SK-N-SH (cell line): ENCODE data around the gene LONRF2. TPM values are rescaled to one million over a fixed set of nuclear protein-coding genes. Genes with fewer than 3 reads are reported as not detected.

Experiments used
- CTCF ChIA-PET: fragments of 300-600, 350-600 bp; formaldehyde crosslinking; extraction: SDS; loops from one replicate; lab custom pipeline; 2021; lab: Yijun Ruan, JAX
- POLR2A ChIA-PET: fragments of 350-600 bp; sonication (Branson Sonifier 250); formaldehyde crosslinking; extraction: SDS; loops from one replicate; lab custom pipeline; 2020; ENCODE audit warnings: antibody characterized with exemption, inconsistent platforms; lab: Yijun Ruan, JAX
- DNase-seq: peaks from one replicate; pipeline ENCODE4 v3.0.0; 2012
- H2AFZ ChIP-seq: fragments of 200-600 bp; sonication (generic); 2 replicates; pipeline ENCODE4 v1.8.1; 2016; ENCODE audit warnings: antibody characterized with exemption, mild to moderate bottlenecking, low read depth
- H3F3A ChIP-seq: fragments of 200-600 bp; sonication (generic); replicated peaks from 2 replicates; pipeline ENCODE3; 2016; ENCODE audit warnings: antibody characterized with exemption, mild to moderate bottlenecking; ENCODE audit not compliant: insufficient read depth
- H3K27ac ChIP-seq, 2 experiments: fragments of 200-500 bp in 1 of 2; fragments of 200-600 bp in 1 of 2; sonication (Bioruptor generic) in 1 of 2; sonication (generic), shearing (Covaris generic) in 1 of 2; 2 replicates each; pipeline versions ENCODE4 v1.5.1 to v1.6.1; 2014 to 2016; ENCODE audit warnings: low read depth in 2 of 2, inconsistent platforms in 1 of 2, low read length in 1 of 2, mild to moderate bottlenecking in 1 of 2, mixed read lengths in 1 of 2
- H3K27me3 ChIP-seq: fragments of 200-600 bp; sonication (generic), shearing (Covaris generic); 2 replicates; pipeline ENCODE4 v1.6.1; 2016; ENCODE audit warnings: mixed run types; ENCODE audit not compliant: insufficient read depth
- H3K36me3 ChIP-seq, 2 experiments: fragments of 200-500 bp in 1 of 2; fragments of 200-600 bp in 1 of 2; sonication (Bioruptor generic) in 1 of 2; sonication (generic) in 1 of 2; replicated peaks in 1 of 2; 2 replicates each; pipeline versions ENCODE3 to v1.5.1; 2014 to 2016; ENCODE audit warnings: low read length in 1 of 2, mild to moderate bottlenecking in 1 of 2; ENCODE audit not compliant: insufficient read depth in 2 of 2, control insufficient read depth in 1 of 2
- H3K4me1 ChIP-seq, 2 experiments: fragments of 200-500 bp in 1 of 2; fragments of 200-600 bp in 1 of 2; sonication (Bioruptor generic) in 1 of 2; sonication (generic), shearing (Covaris generic) in 1 of 2; 2 replicates each; pipeline versions ENCODE4 v1.5.1 to v1.6.1; 2014 to 2016; ENCODE audit warnings: low read depth in 1 of 2, low read length in 1 of 2, mixed run types in 1 of 2; ENCODE audit not compliant: insufficient read depth in 2 of 2, control insufficient read depth in 1 of 2
- H3K4me2 ChIP-seq: fragments of 200-600 bp; sonication (generic), shearing (Covaris generic); 2 replicates; pipeline ENCODE4 v1.6.1; 2017; ENCODE audit warnings: mixed run types
- H3K4me3 ChIP-seq, 2 experiments: fragments of 200-500 bp in 1 of 2; fragments of 200-600 bp in 1 of 2; sonication (Bioruptor generic) in 1 of 2; sonication (generic), shearing (Covaris generic) in 1 of 2; 2 replicates each; pipeline versions ENCODE4 v1.5.1 to v1.8.1; 2014 to 2016; ENCODE audit warnings: low read depth in 2 of 2, inconsistent platforms in 1 of 2, low read length in 1 of 2, mild to moderate bottlenecking in 1 of 2, mixed read lengths in 1 of 2, moderate library complexity in 1 of 2
- H3K79me2 ChIP-seq: fragments of 200-600 bp; sonication (generic); 2 replicates; pipeline ENCODE4 v1.8.1; 2017; ENCODE audit warnings: mild to moderate bottlenecking; ENCODE audit not compliant: insufficient read depth
- H3K9ac ChIP-seq: fragments of 200-600 bp; sonication (generic); 2 replicates; pipeline ENCODE4 v1.6.1; 2017; ENCODE audit warnings: mixed run types
- H3K9me2 ChIP-seq: fragments of 200-600 bp; sonication (generic); 2 replicates; pipeline ENCODE4 v1.6.1; 2017; ENCODE audit warnings: mixed run types
- H3K9me3 ChIP-seq: fragments of 200-600 bp; sonication (generic); 2 replicates; pipeline ENCODE4 v1.6.1; 2017; ENCODE audit warnings: mixed run types, mild to moderate bottlenecking, moderate library complexity
- H4K20me1 ChIP-seq: fragments of 200-600 bp; sonication (generic); 2 replicates; pipeline ENCODE4 v1.6.1; 2017; ENCODE audit warnings: mild to moderate bottlenecking, mixed run types; ENCODE audit not compliant: insufficient read depth
- CHD2 ChIP-seq: fragments of 150-350 bp; IDR thresholded peaks from 2 replicates; pipeline ENCODE4 v1.6.1; 2018; ENCODE audit warnings: low read length; ENCODE audit not compliant: partially characterized antibody
- ELF1 ChIP-seq: IDR thresholded peaks from 2 replicates; pipeline ENCODE4 v1.4.0; 2012
- FOXJ3 ChIP-seq: sonication (generic); formaldehyde crosslinking; IDR thresholded peaks from 2 replicates; pipeline ENCODE4 v1.5.1; 2020; ENCODE audit warnings: mild to moderate bottlenecking, missing genetic modification reagents
- FOXM1 ChIP-seq: IDR thresholded peaks from 2 replicates; pipeline ENCODE4 v1.4.0; 2012; ENCODE audit warnings: low read depth, mild to moderate bottlenecking
- GATA2 ChIP-seq: sonication (generic); formaldehyde crosslinking; IDR thresholded peaks from 2 replicates; pipeline ENCODE4 v1.5.0; 2020; ENCODE audit warnings: mild to moderate bottlenecking, missing genetic modification reagents
- MAX ChIP-seq: IDR thresholded peaks from 2 replicates; pipeline ENCODE4 v1.4.0; 2012; ENCODE audit warnings: low read depth
- MEF2A ChIP-seq: IDR thresholded peaks from 2 replicates; pipeline ENCODE4 v1.4.0; 2012; ENCODE audit warnings: low read depth, borderline replicate concordance
- MXI1 ChIP-seq: IDR thresholded peaks from 2 replicates; pipeline ENCODE4 v1.6.1; 2012; ENCODE audit warnings: mild to moderate bottlenecking, low read depth, low read length, improper control_type of control experiment
- NRF1 ChIP-seq: IDR thresholded peaks from 2 replicates; pipeline ENCODE4 v1.6.1; 2012; ENCODE audit warnings: low read depth, mild to moderate bottlenecking, low read length
- POLR2AphosphoS5 ChIP-seq: IDR thresholded peaks from 2 replicates; pipeline ENCODE4 v1.6.1; 2012; ENCODE audit warnings: low read depth, low read length
- RCOR1 ChIP-seq: fragments of 150-350 bp; IDR thresholded peaks from 2 replicates; pipeline ENCODE4 v1.6.1; 2017; ENCODE audit warnings: antibody characterized with exemption, low read length
- RFX5 ChIP-seq: IDR thresholded peaks from 2 replicates; pipeline ENCODE4 v1.6.1; 2012; ENCODE audit warnings: mild to moderate bottlenecking, improper control_type of control experiment, low read length
- RXRA ChIP-seq: IDR thresholded peaks from 2 replicates; pipeline ENCODE4 v1.4.0; 2012; ENCODE audit warnings: low read depth, mild to moderate bottlenecking, borderline replicate concordance
- SMC3 ChIP-seq: IDR thresholded peaks from 2 replicates; pipeline ENCODE4 v1.6.1; 2012; ENCODE audit warnings: low read depth, low read length, improper control_type of control experiment
- TAF1 ChIP-seq: IDR thresholded peaks from 2 replicates; pipeline ENCODE4 v1.6.1; 2012; ENCODE audit warnings: low read depth, mild to moderate bottlenecking, low read length, moderate library complexity, borderline replicate concordance
- USF1 ChIP-seq: IDR thresholded peaks from 2 replicates; pipeline ENCODE4 v1.4.0; 2012; ENCODE audit warnings: low read depth, borderline replicate concordance
- USF2 ChIP-seq: fragments of 150-350 bp; IDR thresholded peaks from 2 replicates; pipeline ENCODE4 v1.6.1; 2017; ENCODE audit warnings: antibody characterized with exemption, low read length, low read depth, borderline replicate concordance
- YY1 ChIP-seq: IDR thresholded peaks from 2 replicates; pipeline ENCODE4 v1.4.0; 2012; ENCODE audit warnings: low read depth, mild to moderate bottlenecking
- WGBS: methylation state at CpG from one replicate; pipeline ENCODE4 v1.1.6; 2017; ENCODE audit warnings: low lambda C conversion rate; 5-methylcytosine and 5-hydroxymethylcytosine counted together
- polyA plus RNA-seq, 3 experiments: library from polyadenylated mRNA; depleted of rRNA; stranded (reverse); fragments of >200 nt; gene quantifications; 2 replicates each; pipeline ENCODE4 v1.2.3, GENCODE V29; 2012
- TF ChIP-seq, protein P1 (sequence below): IDR thresholded peaks from 2 replicates; pipeline ENCODE4 v1.4.0; 2012; ENCODE audit warnings: low read depth, borderline replicate concordance

Gene LONRF2
- polyA plus RNA-seq, 1 of the 3 experiments (the other 2 are of a cell fraction): 2.0 TPM

DNA sequence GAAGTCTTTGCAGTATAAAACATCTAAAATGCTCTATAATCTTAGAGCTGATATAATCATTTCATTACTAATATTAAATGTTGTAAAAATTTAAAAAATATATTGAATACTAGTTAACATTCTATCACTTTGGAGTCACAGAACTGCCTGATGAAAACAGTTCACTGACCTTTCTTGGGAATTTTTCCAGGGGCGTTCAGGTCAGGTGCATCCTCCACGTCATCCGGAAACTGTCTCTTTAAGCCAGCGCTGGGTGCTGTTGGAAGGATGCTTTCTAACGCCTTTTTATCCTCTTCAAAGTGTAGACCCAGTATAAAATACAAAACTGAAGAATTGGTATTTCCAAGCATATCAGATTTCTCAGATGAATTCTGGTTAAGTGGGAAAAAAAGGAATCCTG lies 22.8 kb downstream of the LONRF2 start (continued):
- TF ChIP-seq YY1: no peak
- no peak for TF ChIP-seq FOXM1
- no peak for TF ChIP-seq USF2
- TF ChIP-seq FOXJ3 (CRISPR knock-in tag): no peak

- Histone ChIP-seq H3K4me3 (no peak overlapping the region), H3K9me2 (no peaks in the 10 kb centered on the region), H3K9ac (no peak overlapping the region), H3K9me3 (no peaks in the 10 kb centered on the region), H3F3A (peaks cover 4% of the 10 kb centered on the region), H3K79me2 (no peaks in the 10 kb centered on the region), H3K4me2 (no peak overlapping the region), H3K4me1 (peaks cover 4 to 10% of the 10 kb centered on the region in 2 experiments), H3K27ac (no peak overlapping the region), H3K27me3 (no peaks in the 10 kb centered on the region), H2AFZ (no peak overlapping the region), H4K20me1 (no peaks in the 10 kb centered on the region), H3K36me3 (peaks cover 0 to 6% of the 10 kb centered on the region in 2 experiments)
- ChIA-PET POLR2A (no interaction called here), CTCF (interaction anchor here (0.6 to 1.3 kb wide), 2 partner anchors 24 to 34 kb away, joined by 3 to 4 read pairs; no protein-coding TSS in a partner anchor)
- 76% methylated on average over 3 of the region's 3 CpGs for WGBS
- no peak for TF ChIP-seq POLR2AphosphoS5
- TF ChIP-seq TAF1: no peak
- TF ChIP-seq CHD2: no peak
- TF ChIP-seq USF1: no peak
- no peak for TF ChIP-seq MXI1
- no peak for TF ChIP-seq RCOR1
- TF ChIP-seq, protein P1, sequence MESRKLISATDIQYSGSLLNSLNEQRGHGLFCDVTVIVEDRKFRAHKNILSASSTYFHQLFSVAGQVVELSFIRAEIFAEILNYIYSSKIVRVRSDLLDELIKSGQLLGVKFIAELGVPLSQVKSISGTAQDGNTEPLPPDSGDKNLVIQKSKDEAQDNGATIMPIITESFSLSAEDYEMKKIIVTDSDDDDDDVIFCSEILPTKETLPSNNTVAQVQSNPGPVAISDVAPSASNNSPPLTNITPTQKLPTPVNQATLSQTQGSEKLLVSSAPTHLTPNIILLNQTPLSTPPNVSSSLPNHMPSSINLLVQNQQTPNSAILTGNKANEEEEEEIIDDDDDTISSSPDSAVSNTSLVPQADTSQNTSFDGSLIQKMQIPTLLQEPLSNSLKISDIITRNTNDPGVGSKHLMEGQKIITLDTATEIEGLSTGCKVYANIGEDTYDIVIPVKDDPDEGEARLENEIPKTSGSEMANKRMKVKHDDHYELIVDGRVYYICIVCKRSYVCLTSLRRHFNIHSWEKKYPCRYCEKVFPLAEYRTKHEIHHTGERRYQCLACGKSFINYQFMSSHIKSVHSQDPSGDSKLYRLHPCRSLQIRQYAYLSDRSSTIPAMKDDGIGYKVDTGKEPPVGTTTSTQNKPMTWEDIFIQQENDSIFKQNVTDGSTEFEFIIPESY: no peak
- no peak for TF ChIP-seq SMC3
- TF ChIP-seq RFX5: no peak
- no peak for TF ChIP-seq NRF1
- TF ChIP-seq YY1: no peak
- TF ChIP-seq MEF2A: no peak
- TF ChIP-seq ELF1: no peak
- no peak for TF ChIP-seq RXRA
- TF ChIP-seq MAX: no peak
- TF ChIP-seq GATA2: no peak
- TF ChIP-seq USF2: no peak
- DNase-seq: no peak
Observed at GRCh38 chr2:100297511-100297910, 24.8 kb downstream of the LONRF2 start.
